AG04449 (cell line): ENCODE data around the gene CACNB2.
"Not testable (repeated sequence)": the region's sequence is repeated elsewhere in the genome, so short reads cannot be mapped to it uniquely, and the experiment has no call there.

ENCODE experiments used
- CTCF ChIA-PET: fragments of 350-600 bp; formaldehyde crosslinking; extraction: SDS; loops from one replicate; lab custom pipeline; 2021; ENCODE audit warnings: antibody characterized with exemption; lab: Yijun Ruan, JAX
- POLR2A ChIA-PET: fragments of 400-600, 350-600 bp; formaldehyde crosslinking; extraction: SDS; loops from one replicate; lab custom pipeline; 2020; ENCODE audit warnings: antibody characterized with exemption, inconsistent platforms; lab: Yijun Ruan, JAX
- DNase-seq: peaks from one replicate; pipeline ENCODE4 v3.0.0-alpha.2; 2010; ENCODE audit warnings: low read depth, low spot score
- H3K4me3 ChIP-seq: 2 replicates; pipeline ENCODE4 v1.5.1; 2011; ENCODE audit warnings: low read depth, mild to moderate bottlenecking, control low read depth, low read length
- TF ChIP-seq, protein P1 (sequence below): IDR thresholded peaks from one replicate; pipeline ENCODE4 v1.5.1; 2011; ENCODE audit warnings: mild to moderate bottlenecking, moderate library complexity, low read length, control low read depth, inconsistent platforms; ENCODE audit not compliant: insufficient read depth; ENCODE audit errors: missing control alignments

CACNB2 gene

DNA sequence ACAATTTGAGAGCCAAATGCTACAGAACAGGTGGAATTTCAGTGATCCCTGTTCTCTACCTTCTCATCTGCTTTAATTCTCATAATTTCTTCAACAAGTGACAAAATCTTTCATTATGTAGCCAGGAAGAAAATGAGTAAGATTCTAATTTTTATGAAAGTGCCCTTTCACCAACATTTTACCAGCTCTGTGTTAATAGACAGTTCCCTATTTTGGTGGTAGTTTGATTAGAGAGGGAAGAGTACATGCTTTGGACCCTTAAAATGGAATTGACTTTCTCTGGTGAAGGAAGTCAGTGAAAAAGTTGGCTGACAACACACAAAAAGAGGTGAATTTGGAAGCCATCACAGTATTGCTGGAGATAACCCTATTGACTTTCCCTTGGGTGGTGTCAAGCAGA, 61.7 kb downstream of the CACNB2 start:
- POLR2A ChIA-PET: no interaction called here
- H3K4me3 ChIP-seq: no peak overlapping the region
- no peak for DNase-seq
- TF ChIP-seq, protein P1, sequence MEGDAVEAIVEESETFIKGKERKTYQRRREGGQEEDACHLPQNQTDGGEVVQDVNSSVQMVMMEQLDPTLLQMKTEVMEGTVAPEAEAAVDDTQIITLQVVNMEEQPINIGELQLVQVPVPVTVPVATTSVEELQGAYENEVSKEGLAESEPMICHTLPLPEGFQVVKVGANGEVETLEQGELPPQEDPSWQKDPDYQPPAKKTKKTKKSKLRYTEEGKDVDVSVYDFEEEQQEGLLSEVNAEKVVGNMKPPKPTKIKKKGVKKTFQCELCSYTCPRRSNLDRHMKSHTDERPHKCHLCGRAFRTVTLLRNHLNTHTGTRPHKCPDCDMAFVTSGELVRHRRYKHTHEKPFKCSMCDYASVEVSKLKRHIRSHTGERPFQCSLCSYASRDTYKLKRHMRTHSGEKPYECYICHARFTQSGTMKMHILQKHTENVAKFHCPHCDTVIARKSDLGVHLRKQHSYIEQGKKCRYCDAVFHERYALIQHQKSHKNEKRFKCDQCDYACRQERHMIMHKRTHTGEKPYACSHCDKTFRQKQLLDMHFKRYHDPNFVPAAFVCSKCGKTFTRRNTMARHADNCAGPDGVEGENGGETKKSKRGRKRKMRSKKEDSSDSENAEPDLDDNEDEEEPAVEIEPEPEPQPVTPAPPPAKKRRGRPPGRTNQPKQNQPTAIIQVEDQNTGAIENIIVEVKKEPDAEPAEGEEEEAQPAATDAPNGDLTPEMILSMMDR: no peak
- CTCF ChIA-PET: interaction anchor here (1.0 kb wide), 1 partner anchor 354 kb away, joined by 3 read pairs; no protein-coding TSS in a partner anchor

DNA sequence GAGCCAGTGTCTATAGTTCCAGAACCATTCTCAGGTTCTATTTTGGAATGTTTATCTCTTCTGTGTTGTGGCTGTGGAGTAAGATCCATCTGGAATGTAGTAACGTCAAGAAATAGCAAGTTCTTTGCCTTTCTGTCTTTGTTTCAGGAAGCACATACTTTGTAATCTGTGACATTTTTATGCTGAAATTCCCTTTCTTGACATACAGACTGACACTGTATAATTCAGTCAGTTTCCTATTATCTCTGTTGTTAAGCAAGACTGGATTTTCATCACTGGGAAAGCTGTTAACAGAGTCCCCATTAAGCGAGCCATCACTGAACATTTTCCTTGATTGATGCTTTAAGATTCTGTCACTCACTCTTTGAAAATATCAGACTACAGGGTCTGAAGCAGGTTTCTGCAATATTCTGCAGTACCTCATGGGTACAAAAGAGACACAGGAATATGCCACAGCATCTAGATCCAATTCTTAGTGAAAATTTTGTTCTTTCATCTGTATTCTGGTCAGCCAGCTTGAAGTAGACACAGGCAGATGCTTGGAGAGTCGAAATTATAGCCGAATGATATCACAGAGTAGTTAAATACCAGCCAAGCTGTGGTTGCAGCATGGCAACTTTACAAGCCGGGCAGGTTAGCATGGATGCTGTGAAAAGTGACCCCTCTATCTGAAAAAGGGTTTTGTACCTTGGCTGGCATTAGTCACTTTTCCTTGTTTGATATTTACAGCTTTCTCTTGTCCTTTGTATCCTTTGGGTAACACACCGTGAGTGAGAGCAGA, 62.6 kb downstream of the CACNB2 start:
- CTCF ChIA-PET: interaction anchor here (1.1 kb wide), 1 partner anchor 10 kb away, joined by 3 read pairs; no protein-coding TSS in a partner anchor
- POLR2A ChIA-PET: no interaction called here
- no peak for DNase-seq
- H3K4me3 ChIP-seq: no peak overlapping the region
- TF ChIP-seq, protein P1: no peak

DNA sequence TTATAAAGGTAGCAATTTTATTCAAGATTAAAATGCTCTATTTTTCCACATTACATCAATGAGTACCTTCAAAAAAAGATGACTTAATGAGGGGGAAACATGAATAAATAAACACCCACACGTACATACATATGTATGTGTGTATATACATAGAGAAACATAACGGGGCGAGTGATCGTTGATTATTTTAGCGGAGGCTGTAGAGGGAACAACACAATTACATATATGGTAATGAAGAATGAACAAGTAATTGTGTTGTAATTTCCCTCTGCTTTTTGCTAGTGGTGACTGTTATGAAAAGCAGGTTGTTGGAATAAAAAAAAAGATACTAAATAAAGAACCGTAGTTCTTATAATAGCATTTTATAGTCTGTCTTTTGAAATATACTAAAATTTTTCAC, 63.2 kb downstream of the CACNB2 start:
- POLR2A ChIA-PET: no interaction called here
- H3K4me3 ChIP-seq: no peak overlapping the region
- CTCF ChIA-PET: interaction anchor here (1.1 kb wide), 1 partner anchor 9 kb away, joined by 3 read pairs; no protein-coding TSS in a partner anchor
- no peak for DNase-seq
- TF ChIP-seq, protein P1: no peak

DNA sequence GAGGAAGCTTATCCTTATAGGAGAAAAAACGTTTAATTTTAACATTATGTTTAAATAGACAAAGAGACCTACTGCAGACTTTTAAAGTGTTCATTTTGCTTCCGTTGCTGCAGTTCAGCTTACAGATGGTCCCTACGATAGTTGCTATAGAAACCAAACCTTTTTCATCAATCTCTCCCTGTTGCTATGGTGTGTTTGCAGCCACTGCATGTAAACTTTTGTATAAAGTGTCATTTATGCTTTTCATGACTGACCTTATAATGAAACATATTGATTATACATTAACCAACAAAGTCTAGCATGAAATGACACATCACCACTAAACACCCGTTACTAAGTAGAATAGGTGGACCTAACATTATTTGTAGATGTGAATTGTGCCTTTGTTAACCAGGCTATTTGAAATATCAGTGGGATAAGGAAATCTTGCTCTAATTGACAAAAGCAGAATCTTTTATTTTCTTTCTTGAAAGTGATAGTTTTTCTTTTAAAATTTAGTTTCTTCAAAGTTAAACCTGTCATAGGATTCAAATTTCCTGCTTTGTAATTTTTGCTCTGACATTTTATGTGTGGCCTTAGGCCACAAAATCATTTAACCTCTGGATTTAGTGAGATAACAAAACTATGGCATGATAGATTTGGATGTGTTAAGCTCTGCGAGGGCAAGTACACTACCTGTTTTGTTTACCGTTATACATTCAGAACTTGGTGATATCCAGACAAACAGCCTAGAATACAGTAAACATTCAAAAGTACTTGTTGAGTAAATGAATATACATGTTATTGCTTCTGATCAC, 64.0 kb downstream of the CACNB2 start:
- TF ChIP-seq, protein P1: no peak
- CTCF ChIA-PET: no interaction called here
- no peak overlapping the region for H3K4me3 ChIP-seq
- POLR2A ChIA-PET: no interaction called here
- DNase-seq: no peak

DNA sequence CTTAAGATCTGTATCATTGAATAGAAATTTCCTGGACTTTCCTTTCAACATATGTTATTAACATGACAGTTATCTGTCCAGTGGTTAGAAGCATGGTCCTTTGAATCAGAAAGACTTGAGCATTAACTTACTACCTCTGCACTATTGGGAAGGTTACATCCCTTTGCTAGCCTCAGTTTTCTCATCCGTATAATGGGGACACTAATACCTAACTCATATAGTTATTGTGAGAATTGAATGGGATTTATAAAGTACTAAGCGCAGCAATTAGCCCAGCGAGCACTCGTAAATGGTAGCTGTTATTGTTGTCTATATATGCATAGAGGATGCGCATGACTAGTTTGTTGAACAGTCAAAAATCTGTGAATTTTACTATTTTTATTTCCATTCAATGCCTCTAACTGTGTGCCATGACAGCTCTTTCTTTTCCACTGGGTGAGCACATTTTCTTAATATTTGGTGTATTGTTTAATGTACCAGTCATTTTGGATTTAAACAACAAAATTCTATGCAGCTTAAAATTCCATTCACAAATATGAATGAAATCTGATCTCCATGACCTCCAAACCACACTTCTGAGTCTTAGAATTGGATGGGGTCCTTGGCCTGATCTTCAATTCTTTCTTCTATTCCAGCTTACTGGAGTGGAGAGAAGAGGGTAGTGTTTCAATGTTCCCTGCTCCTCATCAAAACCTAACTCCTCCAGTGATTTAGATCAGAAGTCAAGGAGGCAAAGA, 65.0 kb downstream of the CACNB2 start:
- POLR2A ChIA-PET: no interaction called here
- DNase-seq: no peak
- TF ChIP-seq, protein P1: no peak
- no peak overlapping the region for H3K4me3 ChIP-seq
- CTCF ChIA-PET: interaction anchor here (0.7 kb wide), 1 partner anchor 12 kb away, joined by 3 read pairs; no protein-coding TSS in a partner anchor

DNA sequence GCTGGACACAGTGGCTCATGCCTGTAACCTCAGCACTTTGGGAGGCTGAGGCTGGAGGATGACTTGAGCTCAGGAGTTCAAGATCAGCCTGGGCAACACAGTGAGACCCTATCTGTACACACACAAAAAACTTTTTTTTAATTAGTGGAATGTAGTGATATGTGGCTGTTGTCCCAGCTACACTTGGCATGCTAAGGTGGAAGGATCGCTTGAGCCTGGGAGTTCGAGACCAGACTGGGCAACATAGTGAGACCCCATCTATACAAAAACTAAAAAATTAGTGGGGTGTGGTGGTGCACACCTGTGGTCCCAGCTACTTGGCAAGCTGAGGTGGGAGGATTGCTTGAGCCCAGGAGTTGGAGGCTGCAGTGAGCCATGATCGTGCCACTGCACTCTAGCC, 68.0 kb downstream of the CACNB2 start:
- POLR2A ChIA-PET, H3K4me3 ChIP-seq, DNase-seq: not testable (repeated sequence)
- CTCF ChIA-PET: interaction anchor here (1.1 to 2.1 kb wide), 3 partner anchors 15 to 364 kb away, joined by 3 to 4 read pairs (median 4); no protein-coding TSS in a partner anchor
